GM21515 (cell line): ENCODE results near the gene EIF1B.
"Not testable (repeated sequence)": the region's sequence is repeated elsewhere in the genome, so short reads cannot be mapped to it uniquely, and the experiment has no call there.

Source experiments
- ATAC-seq: cut with Tn5 transposase; IDR thresholded peaks from one replicate; pipeline ENCODE4 v1.9.1; 2021; ENCODE audit not compliant: unreplicated experiment

EIF1B gene

GRCh38 chr3:40309418-40309924 is at the start of gene EIF1B:
Gene EIF1B (plus strand): TSS chr3:40309707. CDS start chr3:40309942, 235 bp downstream.
- peak; percentile 96 for ATAC-seq

- no peak for ATAC-seq
Measured at GRCh38 chr3:40262331-40262730, 47.2 kb upstream of the EIF1B start.

- no peak for ATAC-seq
Measured at GRCh38 chr3:40264451-40264850, 45.1 kb upstream of the EIF1B start.

- ATAC-seq, result no peak
Measured at GRCh38 chr3:40265181-40265580, 44.3 kb upstream of the EIF1B start.

GRCh38 chr3:40267937-40268724 is 41.4 kb upstream of the EIF1B start:
- ATAC-seq, result no peak

GRCh38 chr3:40268802-40269524 is 40.5 kb upstream of the EIF1B start:
- no peak for ATAC-seq

- ATAC-seq, result no peak
Measured at GRCh38 chr3:40278791-40279190, 30.7 kb upstream of the EIF1B start.

GRCh38 chr3:40281995-40282394 is 27.5 kb upstream of the EIF1B start:
- no peak for ATAC-seq

GRCh38 chr3:40283057-40283456 is 26.4 kb upstream of the EIF1B start:
- ATAC-seq, result not testable (repeated sequence)

GRCh38 chr3:40287248-40287647 is 22.3 kb upstream of the EIF1B start:
- ATAC-seq, result no peak

- no peak for ATAC-seq
Measured at GRCh38 chr3:40290396-40290795, 19.1 kb upstream of the EIF1B start.

- no peak for ATAC-seq
Measured at GRCh38 chr3:40291471-40291870, 18.0 kb upstream of the EIF1B start.

- no peak for ATAC-seq
Measured at GRCh38 chr3:40292637-40293349, 16.7 kb upstream of the EIF1B start.

GRCh38 chr3:40294434-40294833 is 15.1 kb upstream of the EIF1B start:
- ATAC-seq, result no peak

GRCh38 chr3:40298075-40298474 is 11.4 kb upstream of the EIF1B start:
- ATAC-seq, result no peak

- no peak for ATAC-seq
Measured at GRCh38 chr3:40299130-40299720, 10.3 kb upstream of the EIF1B start.

GRCh38 chr3:40299721-40300335 is 9.7 kb upstream of the EIF1B start:
- ATAC-seq, result no peak

GRCh38 chr3:40302784-40303183 is 6.7 kb upstream of the EIF1B start:
- no peak for ATAC-seq

- ATAC-seq, result no peak
Measured at GRCh38 chr3:40304352-40304751, 5.2 kb upstream of the EIF1B start.

GRCh38 chr3:40306336-40306735 is 3.2 kb upstream of the EIF1B start:
- no peak for ATAC-seq

GRCh38 chr3:40307176-40307575 is 2.3 kb upstream of the EIF1B start:
- ATAC-seq, result no peak
